KOPT-K1 (cell line): ENCODE results near the gene CCDC142.

ENCODE experiments used
- H3K27ac ChIP-seq: fragments of 200-600 bp; sonication (generic); 2 replicates; pipeline ENCODE4 v1.5.1; 2016; ENCODE audit warnings: antibody characterized with exemption, mild to moderate bottlenecking, low read depth, low read length; ENCODE audit not compliant: poor library complexity, severe bottlenecking
- H3K36me3 ChIP-seq: fragments of 200-600 bp; sonication (generic); 2 replicates; pipeline ENCODE4 v1.5.1; 2017; ENCODE audit warnings: antibody characterized with exemption, mild to moderate bottlenecking, low read length, moderate library complexity; ENCODE audit not compliant: insufficient read depth
- H3K9me3 ChIP-seq: fragments of 200-600 bp; sonication (generic); 2 replicates; pipeline ENCODE4 v1.5.1; 2017; ENCODE audit warnings: antibody characterized with exemption, low read length, mild to moderate bottlenecking; ENCODE audit not compliant: insufficient read depth, poor library complexity, severe bottlenecking

Gene CCDC142

DNA sequence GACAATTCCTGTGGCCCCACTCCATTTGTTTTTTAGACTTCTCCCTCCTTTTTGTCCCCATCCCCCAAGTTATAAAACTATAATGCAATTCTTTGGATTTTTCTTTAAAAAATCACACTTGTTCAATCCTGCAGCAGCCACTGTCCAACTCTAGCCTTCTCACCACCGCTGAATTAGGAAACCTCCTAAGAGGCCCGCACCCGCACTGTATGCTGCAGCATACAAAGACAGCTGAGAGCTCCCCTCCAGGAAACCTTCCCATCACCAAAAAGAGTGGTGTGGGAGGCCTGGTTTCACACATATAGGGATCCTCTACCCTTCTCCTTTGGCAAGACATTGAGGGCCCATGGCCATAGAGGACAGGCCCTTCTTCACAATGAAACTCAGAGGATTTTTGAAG is 21.8 kb upstream of the CCDC142 start:
- H3K9me3 ChIP-seq = no peaks in the 10 kb centered on the region
- peaks cover 21% of the 10 kb centered on the region; the same call in 1 of the 2 replicates for H3K36me3 ChIP-seq
- no peak overlapping the region for H3K27ac ChIP-seq

- Histone ChIP-seq H3K9me3 (no peaks in the 10 kb centered on the region), H3K36me3 (peaks cover 21% of the 10 kb centered on the region; the same call in 1 of the 2 replicates), H3K27ac (no peak overlapping the region)
Observed at GRCh38 chr2:74503506-74504475, 21.0 kb upstream of the CCDC142 start.

DNA sequence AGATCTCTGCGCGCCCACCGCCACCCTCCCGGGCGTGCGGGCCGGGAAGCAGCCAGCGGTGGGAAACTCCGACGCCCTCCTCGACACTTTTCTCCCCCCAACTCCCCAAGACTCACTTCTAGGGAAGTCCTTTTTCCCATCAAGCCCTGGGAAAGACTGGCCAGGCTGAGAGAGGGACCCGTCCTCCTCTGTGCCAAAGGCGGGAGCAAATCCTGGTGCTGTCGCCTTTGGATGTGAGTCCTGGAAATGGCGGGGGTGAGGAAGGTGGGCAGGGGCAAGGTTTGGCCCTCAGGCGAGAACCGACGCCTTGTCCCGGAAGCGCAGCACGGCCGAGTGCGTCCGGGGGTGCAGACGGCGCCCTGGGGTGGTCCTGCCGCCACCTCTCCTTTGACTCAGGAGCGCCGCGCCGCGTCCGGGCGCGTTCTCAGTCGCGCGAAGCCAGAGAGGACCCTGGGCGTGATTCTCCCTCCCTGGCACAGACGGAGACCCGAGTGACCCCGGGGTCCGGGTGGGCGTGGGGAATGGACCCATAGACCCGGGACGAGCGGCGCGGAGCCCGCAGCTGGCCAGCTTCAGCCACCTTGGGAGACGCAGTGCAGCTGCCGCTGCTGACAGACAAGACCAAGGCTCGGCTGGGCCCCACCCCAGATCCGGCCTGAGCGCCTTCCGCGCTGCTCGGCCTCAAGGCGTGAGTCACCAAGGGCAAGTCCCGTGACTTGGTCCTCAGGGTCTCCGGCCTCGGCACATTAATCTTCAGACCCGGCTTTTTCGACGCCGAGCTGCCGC is 20.1 kb upstream of the CCDC142 start:
- H3K27ac ChIP-seq = no peak overlapping the region
- no peaks in the 10 kb centered on the region for H3K9me3 ChIP-seq

DNA sequence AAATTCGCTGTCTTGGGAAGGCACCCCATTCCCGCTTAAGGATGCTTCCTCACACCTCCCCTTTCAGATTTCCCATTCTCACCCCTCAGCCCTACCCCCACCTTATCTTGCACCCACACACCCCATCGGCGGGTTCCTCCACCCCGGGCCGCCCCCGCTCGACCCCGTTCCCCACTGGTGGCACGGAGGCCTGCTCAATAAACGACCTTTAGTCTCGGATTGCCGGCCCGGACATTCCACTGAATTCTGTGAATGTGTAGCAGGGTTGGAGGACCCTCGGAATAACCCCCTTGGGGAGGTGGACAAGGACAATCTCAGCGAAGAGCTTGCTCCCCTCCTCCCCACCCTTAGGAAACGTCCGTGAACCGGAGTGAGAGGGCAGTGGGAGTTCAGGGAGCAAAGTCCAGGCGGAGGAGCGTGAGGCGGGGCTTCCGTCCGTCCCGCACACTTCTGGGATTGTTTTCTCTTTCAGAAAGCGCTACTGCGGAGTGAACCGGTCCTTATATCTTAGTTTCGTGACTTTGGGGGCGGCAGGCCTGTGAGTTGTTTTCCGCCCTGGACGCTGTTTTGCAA is 19.4 kb upstream of the CCDC142 start:
- peaks cover 21% of the 10 kb centered on the region; the same call in 1 of the 2 replicates for H3K36me3 ChIP-seq
- no peaks in the 10 kb centered on the region for H3K9me3 ChIP-seq
- no peak overlapping the region for H3K27ac ChIP-seq

More for the DNA sequence above, 20.1 kb upstream of the CCDC142 start:
- peaks cover 21% of the 10 kb centered on the region; the same call in 1 of the 2 replicates for H3K36me3 ChIP-seq

GRCh38 chr2:74501335-74502071 is 18.7 kb upstream of the CCDC142 start:
- Histone ChIP-seq H3K27ac (no peak overlapping the region), H3K9me3 (no peaks in the 10 kb centered on the region), H3K36me3 (peaks cover 21% of the 10 kb centered on the region; the same call in 1 of the 2 replicates)

GRCh38 chr2:74500578-74500946 is 17.8 kb upstream of the CCDC142 start:
- H3K27ac ChIP-seq = no peak overlapping the region
- no peaks in the 10 kb centered on the region for H3K9me3 ChIP-seq
- H3K36me3 ChIP-seq = peaks cover 15% of the 10 kb centered on the region; the same call in 1 of the 2 replicates

DNA sequence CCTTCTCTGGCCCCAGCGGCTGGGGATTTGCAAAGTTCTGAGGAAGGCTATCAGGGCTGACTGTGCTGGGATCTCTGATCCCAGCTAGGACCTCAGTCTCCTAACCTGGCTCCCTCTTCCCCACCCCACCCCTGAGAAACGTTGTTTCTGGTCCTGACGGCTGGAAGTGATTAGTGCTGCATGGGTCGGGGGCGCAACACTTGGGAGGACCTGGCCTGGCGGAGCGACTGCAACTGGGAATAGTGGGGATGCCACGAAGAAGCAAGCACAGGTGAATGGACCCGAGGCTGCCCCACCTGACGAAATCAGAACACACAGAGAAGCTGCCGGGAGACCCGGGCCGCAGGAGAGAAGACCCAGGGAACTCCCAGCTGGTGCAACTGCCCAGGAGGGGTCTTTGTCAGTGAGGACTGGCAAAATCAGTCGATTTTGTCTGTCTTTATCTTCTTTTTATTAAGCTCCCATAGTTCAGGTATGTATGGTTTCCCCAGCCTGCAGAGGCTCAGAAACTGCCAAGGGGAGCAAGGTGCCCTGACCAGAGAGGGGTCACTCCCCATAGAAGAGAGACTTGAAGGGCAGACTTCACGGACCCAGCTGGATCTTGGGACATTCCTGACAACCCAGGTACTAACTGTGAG is 17.3 kb upstream of the CCDC142 start:
- Histone ChIP-seq H3K9me3 (no peaks in the 10 kb centered on the region), H3K36me3 (peaks cover 10% of the 10 kb centered on the region; the same call in 1 of the 2 replicates), H3K27ac (no peak overlapping the region)

- Histone ChIP-seq H3K36me3 (peaks cover 3% of the 10 kb centered on the region; the same call in 1 of the 2 replicates), H3K27ac (no peak within 1 kb of the TSS), H3K9me3 (no peaks in the 10 kb centered on the region)
Observed at GRCh38 chr2:74499267-74499939, 16.6 kb upstream of the CCDC142 start, which contains the start of gene LBX2. Gene LBX2 (minus strand): TSS chr2:74499603. CDS start chr2:74499537, 66 bp downstream.

GRCh38 chr2:74498500-74499266 is 15.9 kb upstream of the CCDC142 start:
- Histone ChIP-seq H3K9me3 (no peaks in the 10 kb centered on the region), H3K36me3 (peaks cover 7% of the 10 kb centered on the region), H3K27ac (no peak overlapping the region)

DNA sequence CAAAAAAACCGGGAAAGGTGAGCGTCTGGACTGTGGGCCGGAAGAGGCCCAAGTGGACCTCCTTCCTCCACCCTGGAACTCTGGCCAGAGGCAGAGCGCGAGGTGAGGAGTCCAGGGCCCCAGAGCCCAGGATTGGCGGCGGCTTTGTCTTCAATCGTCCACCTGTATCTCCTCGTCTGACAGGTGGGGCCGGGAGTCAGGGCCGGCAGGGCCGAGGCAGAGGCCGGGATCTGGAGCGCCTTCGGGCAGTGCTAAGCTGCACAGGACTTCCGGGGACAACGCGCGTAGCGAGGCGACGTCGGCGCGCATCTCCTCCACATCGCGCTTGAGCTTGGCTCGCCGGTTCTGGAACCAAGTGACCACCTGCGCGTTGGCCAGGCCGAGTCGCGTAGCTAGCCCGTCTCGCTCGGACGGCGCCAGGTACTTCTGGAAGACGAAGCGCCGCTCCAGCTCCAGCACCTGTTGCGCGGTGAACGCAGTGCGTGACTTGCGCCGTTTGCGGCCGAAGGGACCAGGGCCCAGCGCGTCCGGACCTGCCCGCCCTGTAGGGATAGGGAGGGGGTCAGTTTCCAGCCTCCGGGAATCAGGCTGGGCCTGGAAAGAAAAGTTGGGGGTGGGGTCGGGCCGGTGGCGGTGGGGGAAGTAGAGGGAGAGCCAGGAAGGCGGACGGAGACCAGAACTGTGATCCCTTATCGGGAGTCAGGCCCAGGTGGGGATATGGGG is 15.1 kb upstream of the CCDC142 start:
- Histone ChIP-seq H3K36me3 (peaks cover 15% of the 10 kb centered on the region), H3K9me3 (no peaks in the 10 kb centered on the region), H3K27ac (no peak overlapping the region)

DNA sequence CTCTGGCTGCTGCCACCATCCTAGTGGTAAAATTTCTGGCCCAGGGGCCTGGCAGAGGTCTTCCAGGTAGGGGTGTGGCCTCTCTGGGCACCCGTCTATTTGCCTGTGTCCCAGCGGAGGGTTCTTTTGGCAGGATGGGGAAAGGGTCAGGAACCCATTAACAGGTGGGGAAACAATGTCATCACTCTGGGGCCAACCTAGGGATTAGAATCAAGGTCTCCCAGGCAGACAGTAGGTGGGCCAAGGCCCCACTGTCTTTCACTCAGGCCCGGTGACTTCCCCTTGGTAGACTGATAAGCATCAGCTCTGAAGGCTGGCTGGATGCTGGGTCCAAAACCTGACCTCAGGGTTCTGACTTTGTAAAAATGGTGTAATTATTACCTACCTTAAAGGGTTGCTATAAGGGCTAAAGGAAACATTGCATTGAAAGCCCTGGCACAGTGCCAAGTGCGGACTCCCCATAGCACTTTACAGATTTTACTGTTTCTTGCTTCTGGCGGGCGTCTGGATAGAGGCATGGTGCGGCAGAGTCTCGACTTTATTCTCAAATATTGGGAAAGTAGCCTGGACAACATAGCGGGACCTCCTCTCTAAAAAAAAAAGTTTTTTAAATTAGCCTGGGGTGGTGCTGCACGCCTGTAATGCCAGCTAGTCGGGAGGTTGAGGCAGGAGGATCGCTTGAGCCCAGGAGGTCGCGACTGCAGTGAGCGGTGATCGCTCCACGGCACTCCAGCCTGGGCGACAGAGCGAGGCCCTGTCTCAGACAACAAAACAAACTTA is 14.4 kb upstream of the CCDC142 start:
- H3K27ac ChIP-seq = no peak overlapping the region
- no peaks in the 10 kb centered on the region for H3K9me3 ChIP-seq
- peaks cover 22% of the 10 kb centered on the region for H3K36me3 ChIP-seq

DNA sequence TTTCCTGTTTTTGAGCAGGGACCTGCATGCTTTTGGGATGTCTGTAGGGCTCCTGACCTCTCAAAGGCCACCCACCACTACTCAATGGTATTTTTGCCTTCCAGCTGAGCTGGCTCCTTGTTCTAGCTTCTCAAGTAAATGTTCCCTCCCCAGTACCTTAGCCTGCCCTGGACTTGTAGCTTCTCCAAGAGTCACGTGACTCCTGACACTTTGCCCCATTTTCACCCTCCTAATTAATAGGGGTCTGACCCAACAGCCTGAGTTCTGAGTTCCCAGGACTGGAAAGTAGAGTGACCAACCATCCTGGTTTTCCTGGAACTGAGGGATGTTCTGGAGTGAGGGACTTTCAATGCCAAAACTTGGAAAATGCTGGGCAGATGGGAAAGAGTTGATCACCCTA is 12.6 kb upstream of the CCDC142 start:
- Histone ChIP-seq H3K36me3 (peaks cover 40% of the 10 kb centered on the region), H3K9me3 (no peaks in the 10 kb centered on the region), H3K27ac (no peak overlapping the region)
